Measurements from ENCODE around the gene SECISBP2L. TPM values are rescaled to one million over a fixed set of nuclear protein-coding genes. Genes with fewer than 3 reads are reported as not detected.
A peak's percentile ranks its signal among the peaks of the same experiment; 100 is the strongest.

SECISBP2L gene, protein sequence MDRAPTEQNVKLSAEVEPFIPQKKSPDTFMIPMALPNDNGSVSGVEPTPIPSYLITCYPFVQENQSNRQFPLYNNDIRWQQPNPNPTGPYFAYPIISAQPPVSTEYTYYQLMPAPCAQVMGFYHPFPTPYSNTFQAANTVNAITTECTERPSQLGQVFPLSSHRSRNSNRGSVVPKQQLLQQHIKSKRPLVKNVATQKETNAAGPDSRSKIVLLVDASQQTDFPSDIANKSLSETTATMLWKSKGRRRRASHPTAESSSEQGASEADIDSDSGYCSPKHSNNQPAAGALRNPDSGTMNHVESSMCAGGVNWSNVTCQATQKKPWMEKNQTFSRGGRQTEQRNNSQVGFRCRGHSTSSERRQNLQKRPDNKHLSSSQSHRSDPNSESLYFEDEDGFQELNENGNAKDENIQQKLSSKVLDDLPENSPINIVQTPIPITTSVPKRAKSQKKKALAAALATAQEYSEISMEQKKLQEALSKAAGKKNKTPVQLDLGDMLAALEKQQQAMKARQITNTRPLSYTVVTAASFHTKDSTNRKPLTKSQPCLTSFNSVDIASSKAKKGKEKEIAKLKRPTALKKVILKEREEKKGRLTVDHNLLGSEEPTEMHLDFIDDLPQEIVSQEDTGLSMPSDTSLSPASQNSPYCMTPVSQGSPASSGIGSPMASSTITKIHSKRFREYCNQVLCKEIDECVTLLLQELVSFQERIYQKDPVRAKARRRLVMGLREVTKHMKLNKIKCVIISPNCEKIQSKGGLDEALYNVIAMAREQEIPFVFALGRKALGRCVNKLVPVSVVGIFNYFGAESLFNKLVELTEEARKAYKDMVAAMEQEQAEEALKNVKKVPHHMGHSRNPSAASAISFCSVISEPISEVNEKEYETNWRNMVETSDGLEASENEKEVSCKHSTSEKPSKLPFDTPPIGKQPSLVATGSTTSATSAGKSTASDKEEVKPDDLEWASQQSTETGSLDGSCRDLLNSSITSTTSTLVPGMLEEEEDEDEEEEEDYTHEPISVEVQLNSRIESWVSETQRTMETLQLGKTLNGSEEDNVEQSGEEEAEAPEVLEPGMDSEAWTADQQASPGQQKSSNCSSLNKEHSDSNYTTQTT
- total RNA-seq (19.9 and 24.6 TPM in 2 replicates), polyA plus RNA-seq (25.2 and 27.9 TPM in 2 replicates)

GRCh38 chr15:49046220-49047102 is at the start of gene SECISBP2L:
Gene SECISBP2L (minus strand): TSS chr15:49046446. CDS start chr15:49046299, 147 bp downstream.
- Histone ChIP-seq H3K9me3 (ENCODE audit: low read depth) (no peaks in the 10 kb centered on the region), H3K36me3 (no peaks in the 10 kb centered on the region), H3K27me3 (no peaks in the 10 kb centered on the region), H3K27ac (peak within 1 kb of the TSS; percentile 85), H3K4me1 (ENCODE audit: low read depth) (peaks cover 14% of the 10 kb centered on the region), H3K4me3 (peak within 1 kb of the TSS; percentile 68)
- peak; percentile 95 to 97 for DNase-seq (ENCODE audit: low read depth in 1 of 2, low spot score in 1 of 2)
- TF ChIP-seq CTCF (IDR thresholded peaks at IDR 0.05; ENCODE audit: low read depth, low read length), result peak; percentile 35

GRCh38 chr15:49094923-49095322 is 48.7 kb upstream of the SECISBP2L start:
- no peak for DNase-seq (ENCODE audit: low read depth in 1 of 2, low spot score in 1 of 2)
- H3K4me3 ChIP-seq, result no peak overlapping the region
- H3K4me1 ChIP-seq (ENCODE audit: low read depth), result peaks cover 17% of the 10 kb centered on the region
- H3K27ac ChIP-seq, result peak overlapping the region; percentile 48
- no peaks in the 10 kb centered on the region for H3K36me3 ChIP-seq
- no peaks in the 10 kb centered on the region for H3K27me3 ChIP-seq
- H3K9me3 ChIP-seq (ENCODE audit: low read depth), result no peaks in the 10 kb centered on the region
- no peak for TF ChIP-seq CTCF (IDR thresholded peaks at IDR 0.05; ENCODE audit: low read depth, low read length)

DNA sequence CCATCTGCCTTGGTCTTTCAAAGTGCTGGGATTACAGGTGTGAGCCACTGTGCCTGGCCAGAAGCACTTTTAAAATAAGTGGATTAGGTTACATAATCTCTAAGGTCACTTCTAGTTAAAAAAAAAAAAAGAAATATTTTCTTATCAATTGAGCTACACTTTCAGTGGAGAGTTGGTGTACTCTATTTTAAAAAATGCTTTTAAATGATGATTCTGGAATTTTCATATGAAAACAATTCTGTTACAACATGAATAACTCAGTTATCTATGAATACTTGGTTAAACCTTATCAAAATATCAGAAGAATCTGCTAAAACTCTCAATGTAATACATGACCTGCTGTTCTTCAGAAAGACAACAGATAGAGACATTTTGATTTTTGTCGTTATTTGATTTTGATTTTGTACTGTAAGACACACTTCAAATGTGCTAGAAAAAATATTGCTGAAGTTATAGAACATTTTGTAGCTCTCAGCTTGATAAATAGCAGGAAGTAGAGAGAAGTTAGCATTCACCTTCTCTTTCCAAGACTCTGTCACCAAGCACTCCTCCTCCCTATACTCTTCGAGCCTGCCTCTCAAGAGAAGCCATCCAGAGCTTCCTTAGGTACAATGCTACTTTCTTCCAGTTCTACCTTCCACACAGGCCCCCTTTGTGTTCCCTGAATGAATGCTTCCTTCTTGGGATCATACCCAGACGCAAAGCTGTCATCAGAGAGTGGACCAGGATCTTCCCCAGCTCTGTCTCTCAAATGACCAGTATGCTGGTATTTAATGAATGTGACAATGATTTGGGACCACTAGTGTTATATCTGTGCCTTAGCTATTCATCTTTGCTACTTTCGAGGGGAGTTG is 47.2 kb upstream of the SECISBP2L start:
- no peaks in the 10 kb centered on the region for H3K27me3 ChIP-seq
- peak overlapping the region; percentile 8 for H3K27ac ChIP-seq
- DNase-seq (ENCODE audit: low read depth in 1 of 2, low spot score in 1 of 2), result no peak
- no peaks in the 10 kb centered on the region for H3K9me3 ChIP-seq (ENCODE audit: low read depth)
- TF ChIP-seq CTCF (IDR thresholded peaks at IDR 0.05; ENCODE audit: low read depth, low read length), result no peak
- no peaks in the 10 kb centered on the region for H3K36me3 ChIP-seq
- no peak overlapping the region for H3K4me3 ChIP-seq
- H3K4me1 ChIP-seq (ENCODE audit: low read depth), result peaks cover 26% of the 10 kb centered on the region

DNA sequence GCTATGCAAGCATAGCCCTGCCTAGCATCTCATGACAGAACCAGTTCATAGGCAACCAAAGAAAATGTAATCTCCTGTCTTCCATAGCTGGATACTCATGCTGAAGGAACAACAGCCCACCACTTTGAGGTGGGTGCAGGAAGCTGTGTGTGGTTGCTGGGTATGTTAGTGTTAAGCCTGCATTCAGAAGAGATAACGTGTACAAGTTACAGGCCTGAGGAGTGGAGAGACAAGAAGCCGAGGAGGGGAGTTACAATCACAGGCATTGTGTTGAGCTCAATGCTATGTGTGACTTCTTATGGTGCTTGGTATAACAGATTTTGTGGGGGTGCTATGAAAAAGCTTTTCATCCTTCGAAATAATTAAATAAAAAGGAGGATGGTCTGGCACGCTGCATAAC is 42.8 kb upstream of the SECISBP2L start:
- H3K4me3 ChIP-seq, result no peak overlapping the region
- no peaks in the 10 kb centered on the region for H3K36me3 ChIP-seq
- DNase-seq (ENCODE audit: low read depth in 1 of 2, low spot score in 1 of 2), result peak in 1 of 2 donors; percentile 25
- H3K27me3 ChIP-seq, result no peaks in the 10 kb centered on the region
- peaks cover 19% of the 10 kb centered on the region for H3K4me1 ChIP-seq (ENCODE audit: low read depth)
- H3K27ac ChIP-seq, result peak overlapping the region; percentile 4
- no peak for TF ChIP-seq CTCF (IDR thresholded peaks at IDR 0.05; ENCODE audit: low read depth, low read length)
- no peaks in the 10 kb centered on the region for H3K9me3 ChIP-seq (ENCODE audit: low read depth)
